ENCODE results near the gene KIF2B. TPM values are rescaled to one million over a fixed set of nuclear protein-coding genes. Genes with fewer than 3 reads are reported as not detected.

Gene KIF2B
- polyA plus RNA-seq, 3 donors: not detected

DNA sequence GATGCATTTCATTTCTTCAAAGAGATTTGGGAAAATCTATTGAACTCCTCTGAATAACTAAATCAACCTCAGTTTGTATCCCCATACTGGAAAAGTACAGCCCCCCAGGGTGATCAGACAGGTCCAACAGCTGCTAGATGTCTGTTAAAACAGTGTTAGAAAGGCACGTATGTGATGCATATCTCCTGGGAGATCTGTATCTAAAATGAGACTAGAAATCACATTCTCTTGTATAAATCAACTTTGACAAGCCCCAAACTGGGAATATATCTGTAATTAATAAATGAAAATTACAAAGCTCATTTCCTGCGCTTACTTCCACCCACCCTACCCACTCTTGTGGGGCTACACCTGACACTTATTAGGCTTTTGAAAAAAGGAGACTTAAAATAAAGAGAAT lies 3.8 kb upstream of the KIF2B start:
- no peak overlapping the region for H2AFZ ChIP-seq (ENCODE audit: insufficient read depth, low read depth, low read length, poor library complexity, severe bottlenecking)
- TF ChIP-seq, protein P1, sequence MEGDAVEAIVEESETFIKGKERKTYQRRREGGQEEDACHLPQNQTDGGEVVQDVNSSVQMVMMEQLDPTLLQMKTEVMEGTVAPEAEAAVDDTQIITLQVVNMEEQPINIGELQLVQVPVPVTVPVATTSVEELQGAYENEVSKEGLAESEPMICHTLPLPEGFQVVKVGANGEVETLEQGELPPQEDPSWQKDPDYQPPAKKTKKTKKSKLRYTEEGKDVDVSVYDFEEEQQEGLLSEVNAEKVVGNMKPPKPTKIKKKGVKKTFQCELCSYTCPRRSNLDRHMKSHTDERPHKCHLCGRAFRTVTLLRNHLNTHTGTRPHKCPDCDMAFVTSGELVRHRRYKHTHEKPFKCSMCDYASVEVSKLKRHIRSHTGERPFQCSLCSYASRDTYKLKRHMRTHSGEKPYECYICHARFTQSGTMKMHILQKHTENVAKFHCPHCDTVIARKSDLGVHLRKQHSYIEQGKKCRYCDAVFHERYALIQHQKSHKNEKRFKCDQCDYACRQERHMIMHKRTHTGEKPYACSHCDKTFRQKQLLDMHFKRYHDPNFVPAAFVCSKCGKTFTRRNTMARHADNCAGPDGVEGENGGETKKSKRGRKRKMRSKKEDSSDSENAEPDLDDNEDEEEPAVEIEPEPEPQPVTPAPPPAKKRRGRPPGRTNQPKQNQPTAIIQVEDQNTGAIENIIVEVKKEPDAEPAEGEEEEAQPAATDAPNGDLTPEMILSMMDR (IDR thresholded peaks at IDR 0.05): no peak
- no peaks in the 10 kb centered on the region for H4K20me1 ChIP-seq (ENCODE audit: insufficient read depth, low read length)
- H3K9ac ChIP-seq (ENCODE audit: insufficient read depth, low read length, poor library complexity, severe bottlenecking): no peak overlapping the region
- H3K9me3 ChIP-seq (replicated peaks in 1 of 2; ENCODE audit: control insufficient read depth in 1 of 2, insufficient read depth in 1 of 2, low read length in 2 of 2): peaks cover 15 to 16% of the 10 kb centered on the region in 2 donors
- no peak overlapping the region for H3K4me3 ChIP-seq (replicated peaks in 1 of 3; ENCODE audit: low read depth in 2 of 3, low read length in 3 of 3)
- H3K27ac ChIP-seq (ENCODE audit: low read depth in 1 of 2, low read length in 2 of 2): no peak overlapping the region
- no peak overlapping the region for H3K4me2 ChIP-seq (replicated peaks; ENCODE audit: extremely low read depth, low read length, poor library complexity, severe bottlenecking)
- DNase-seq: no peak
- no peaks in the 10 kb centered on the region for H3K27me3 ChIP-seq (ENCODE audit: control insufficient read depth in 2 of 2, insufficient read depth in 2 of 2, low read length in 2 of 2)
- Mint-ChIP-seq H3K4me1 (no peaks in the 10 kb centered on the region), H3K27me3 (ENCODE audit: low read depth in 3 of 3) (no peaks in the 10 kb centered on the region), H3K9me3 (peaks cover 4 to 14% (median 10%) of the 10 kb centered on the region in 7 donors), H3K4me3 (no peak overlapping the region), H3K27ac (no peak overlapping the region), H3K36me3 (no peaks in the 10 kb centered on the region)
- WGBS (ENCODE audit: insufficient coverage): no CpG with 5 or more reads among the region's 2 CpGs
- H3K79me2 ChIP-seq (ENCODE audit: insufficient read depth, low read length): no peaks in the 10 kb centered on the region
- intact Hi-C loops (cut with micrococcal nuclease): no loop called here
- H3K36me3 ChIP-seq (replicated peaks in 1 of 2; ENCODE audit: control insufficient read depth in 1 of 2, insufficient read depth in 2 of 2, low read length in 2 of 2): no peaks in the 10 kb centered on the region
- no peaks in the 10 kb centered on the region for H3K4me1 ChIP-seq (ENCODE audit: control insufficient read depth in 1 of 2, insufficient read depth in 2 of 2, low read length in 2 of 2)

DNA sequence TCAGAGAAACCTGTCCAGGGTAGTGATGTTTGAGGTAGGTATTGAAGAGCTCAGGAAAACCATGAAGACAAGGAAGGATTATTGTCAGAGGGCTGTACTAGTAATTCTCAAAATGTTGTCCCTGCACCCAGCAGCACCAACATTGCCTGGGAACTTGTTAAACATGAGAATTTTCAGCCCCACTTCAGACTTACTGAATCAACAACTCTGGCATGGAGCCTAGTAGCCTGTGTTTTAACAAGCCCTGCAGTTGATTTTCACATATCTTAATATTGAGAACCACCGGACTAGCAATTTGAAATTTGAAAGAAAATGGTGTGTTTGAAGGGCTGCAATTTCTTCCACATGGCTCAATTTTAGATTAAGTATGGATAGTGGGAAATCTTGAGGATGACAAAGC lies 2.8 kb upstream of the KIF2B start:
- TF ChIP-seq, protein P1 (IDR thresholded peaks at IDR 0.05): no peak
- H3K27me3 Mint-ChIP-seq (ENCODE audit: low read depth in 3 of 3): no peaks in the 10 kb centered on the region

More for the DNA sequence above, 2.8 kb upstream of the KIF2B start:
- intact Hi-C loops (cut with micrococcal nuclease): no loop called here
- no peaks in the 10 kb centered on the region for H4K20me1 ChIP-seq (ENCODE audit: insufficient read depth, low read length)
- no peak overlapping the region for H2AFZ ChIP-seq (ENCODE audit: insufficient read depth, low read depth, low read length, poor library complexity, severe bottlenecking)
- DNase-seq: no peak
- H3K9ac ChIP-seq (ENCODE audit: insufficient read depth, low read length, poor library complexity, severe bottlenecking): no peak overlapping the region
- H3K4me1 ChIP-seq (ENCODE audit: control insufficient read depth in 1 of 2, insufficient read depth in 2 of 2, low read length in 2 of 2): no peaks in the 10 kb centered on the region
- H3K9me3 ChIP-seq (replicated peaks in 1 of 2; ENCODE audit: control insufficient read depth in 1 of 2, insufficient read depth in 1 of 2, low read length in 2 of 2): peaks cover 18 to 21% of the 10 kb centered on the region in 2 donors
- Mint-ChIP-seq H3K4me1 (no peaks in the 10 kb centered on the region), H3K4me3 (no peak overlapping the region), H3K27ac (no peak overlapping the region), H3K36me3 (no peaks in the 10 kb centered on the region), H3K9me3 (peaks cover 4 to 19% (median 11%) of the 10 kb centered on the region in 7 donors)
- no peaks in the 10 kb centered on the region for H3K27me3 ChIP-seq (ENCODE audit: control insufficient read depth in 2 of 2, insufficient read depth in 2 of 2, low read length in 2 of 2)
- no peaks in the 10 kb centered on the region for H3K79me2 ChIP-seq (ENCODE audit: insufficient read depth, low read length)
- H3K4me2 ChIP-seq (replicated peaks; ENCODE audit: extremely low read depth, low read length, poor library complexity, severe bottlenecking): no peak overlapping the region
- WGBS (ENCODE audit: insufficient coverage): no CpG with 5 or more reads among the region's 1 CpG
- no peaks in the 10 kb centered on the region for H3K36me3 ChIP-seq (replicated peaks in 1 of 2; ENCODE audit: control insufficient read depth in 1 of 2, insufficient read depth in 2 of 2, low read length in 2 of 2)
- no peak overlapping the region for H3K27ac ChIP-seq (ENCODE audit: low read depth in 1 of 2, low read length in 2 of 2)
- H3K4me3 ChIP-seq (replicated peaks in 1 of 3; ENCODE audit: low read depth in 2 of 3, low read length in 3 of 3): no peak overlapping the region

Measured in CD14-positive monocyte (primary cell).